Measurements from ENCODE around the gene CAMK1G.

Gene CAMK1G

DNA sequence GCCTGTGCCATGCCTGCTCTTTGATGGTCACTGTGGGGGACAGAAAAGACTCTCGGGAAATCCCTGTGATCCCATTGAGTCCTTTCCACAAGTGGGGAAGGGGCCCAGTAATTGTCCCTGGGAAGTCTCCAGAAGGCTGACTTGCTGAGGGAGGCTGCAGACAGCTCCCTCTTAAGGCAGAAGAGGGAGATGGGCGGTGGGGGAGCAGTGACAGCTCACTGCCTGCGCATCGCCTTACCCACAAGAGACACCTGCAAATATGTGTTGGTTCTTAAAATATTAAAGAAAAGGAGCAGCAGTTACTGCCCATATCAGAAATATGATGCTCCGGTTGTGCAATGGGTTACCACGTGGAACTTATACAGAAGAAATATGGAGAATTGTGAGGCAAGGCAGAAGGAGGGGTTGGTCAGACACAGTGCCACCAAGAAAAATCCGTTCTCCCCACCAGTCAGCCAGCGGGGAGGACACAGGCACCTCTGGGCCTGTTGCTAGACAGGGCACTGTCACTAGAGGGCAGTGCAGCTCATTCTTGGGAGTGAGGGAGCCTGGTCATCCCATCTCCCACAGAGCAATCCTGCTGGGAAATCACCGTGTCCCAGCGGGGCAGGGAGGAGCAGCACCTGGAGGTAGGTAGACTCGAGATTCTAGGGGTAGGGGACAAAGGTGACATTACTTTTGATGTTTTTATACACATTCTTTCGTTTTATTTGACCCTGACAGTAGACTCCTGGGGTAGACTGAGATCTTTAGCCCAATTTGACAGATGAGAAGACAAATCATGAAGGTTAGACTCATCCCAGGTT is 6.9 kb upstream of the CAMK1G start:
- no peak overlapping the region for H3K4me3 ChIP-seq
- TF ChIP-seq, protein P1, sequence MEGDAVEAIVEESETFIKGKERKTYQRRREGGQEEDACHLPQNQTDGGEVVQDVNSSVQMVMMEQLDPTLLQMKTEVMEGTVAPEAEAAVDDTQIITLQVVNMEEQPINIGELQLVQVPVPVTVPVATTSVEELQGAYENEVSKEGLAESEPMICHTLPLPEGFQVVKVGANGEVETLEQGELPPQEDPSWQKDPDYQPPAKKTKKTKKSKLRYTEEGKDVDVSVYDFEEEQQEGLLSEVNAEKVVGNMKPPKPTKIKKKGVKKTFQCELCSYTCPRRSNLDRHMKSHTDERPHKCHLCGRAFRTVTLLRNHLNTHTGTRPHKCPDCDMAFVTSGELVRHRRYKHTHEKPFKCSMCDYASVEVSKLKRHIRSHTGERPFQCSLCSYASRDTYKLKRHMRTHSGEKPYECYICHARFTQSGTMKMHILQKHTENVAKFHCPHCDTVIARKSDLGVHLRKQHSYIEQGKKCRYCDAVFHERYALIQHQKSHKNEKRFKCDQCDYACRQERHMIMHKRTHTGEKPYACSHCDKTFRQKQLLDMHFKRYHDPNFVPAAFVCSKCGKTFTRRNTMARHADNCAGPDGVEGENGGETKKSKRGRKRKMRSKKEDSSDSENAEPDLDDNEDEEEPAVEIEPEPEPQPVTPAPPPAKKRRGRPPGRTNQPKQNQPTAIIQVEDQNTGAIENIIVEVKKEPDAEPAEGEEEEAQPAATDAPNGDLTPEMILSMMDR (IDR thresholded peaks at IDR 0.05), result peak; percentile 85
- H3K27ac ChIP-seq, result no peak overlapping the region
- DNase-seq (ENCODE audit: low spot score), result no peak

DNA sequence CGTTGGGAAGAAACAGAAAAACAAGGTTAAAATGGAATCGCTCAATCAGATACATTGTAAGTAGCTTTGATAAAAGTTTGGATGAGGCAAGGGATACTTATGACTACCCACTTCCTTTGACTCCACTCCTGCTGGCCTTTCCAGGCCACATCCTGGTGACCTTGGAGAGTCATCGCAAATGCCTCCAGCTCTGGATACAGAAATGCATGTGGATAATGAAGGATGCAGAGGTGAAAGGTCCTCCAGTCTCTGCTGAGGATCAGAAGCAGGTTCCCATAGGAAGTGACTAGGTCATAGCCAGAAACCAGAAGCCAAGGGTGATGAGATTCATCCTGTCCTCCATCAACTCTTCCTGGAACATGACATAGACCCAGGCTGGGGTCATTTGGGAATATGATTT is 6.2 kb upstream of the CAMK1G start:
- Histone ChIP-seq H3K27ac (no peak overlapping the region), H3K4me3 (no peak overlapping the region)
- TF ChIP-seq, protein P1 (IDR thresholded peaks at IDR 0.05), result no peak
- DNase-seq (ENCODE audit: low spot score), result no peak

DNA sequence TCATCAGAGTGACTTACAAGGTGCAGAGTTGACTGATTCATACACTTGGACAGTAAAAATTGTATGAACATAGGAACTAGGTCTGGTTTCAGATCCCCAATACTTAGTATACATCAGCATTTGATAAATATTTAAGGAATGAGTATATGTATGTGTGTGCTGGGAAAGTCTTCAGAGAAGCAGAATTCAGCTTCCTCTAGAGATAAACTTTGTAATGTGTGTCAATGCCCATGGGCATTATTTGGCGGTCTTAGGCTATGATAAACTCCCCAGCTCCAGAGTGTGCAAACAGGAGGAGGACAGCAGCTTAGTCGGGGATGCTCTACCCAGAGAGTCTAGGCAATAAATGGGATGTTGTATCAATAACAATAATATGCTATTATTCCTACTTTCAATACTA is 2.9 kb upstream of the CAMK1G start:
- Histone ChIP-seq H3K27ac (no peak overlapping the region), H3K4me3 (no peak overlapping the region)
- DNase-seq (ENCODE audit: low spot score), result no peak
- TF ChIP-seq, protein P1 (IDR thresholded peaks at IDR 0.05), result no peak

DNA sequence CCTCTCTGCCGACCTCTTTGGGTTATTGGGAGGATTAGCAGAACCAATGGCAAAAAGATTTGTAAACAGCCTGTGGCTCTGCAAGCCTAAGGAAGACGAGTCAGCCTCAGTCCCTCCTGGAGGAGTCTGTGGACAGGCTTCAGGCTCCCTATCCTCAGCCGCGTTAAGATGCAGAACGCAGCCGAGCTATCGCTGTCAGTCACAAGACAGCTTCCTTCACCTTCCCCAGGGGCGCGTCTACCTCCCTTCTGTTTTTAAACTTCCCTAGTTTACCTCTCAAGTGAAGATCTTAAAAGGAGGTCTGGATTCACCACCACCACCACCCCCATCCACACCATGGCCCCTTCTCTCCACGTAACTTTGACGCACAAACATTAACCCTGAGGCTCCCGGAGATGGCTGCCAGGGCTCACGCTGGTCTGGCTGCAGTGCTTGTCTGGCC is 738 bp downstream of the CAMK1G start:
- Histone ChIP-seq H3K27ac (no peak overlapping the region), H3K4me3 (no peak overlapping the region)
- no peak for DNase-seq (ENCODE audit: low spot score)

DNA sequence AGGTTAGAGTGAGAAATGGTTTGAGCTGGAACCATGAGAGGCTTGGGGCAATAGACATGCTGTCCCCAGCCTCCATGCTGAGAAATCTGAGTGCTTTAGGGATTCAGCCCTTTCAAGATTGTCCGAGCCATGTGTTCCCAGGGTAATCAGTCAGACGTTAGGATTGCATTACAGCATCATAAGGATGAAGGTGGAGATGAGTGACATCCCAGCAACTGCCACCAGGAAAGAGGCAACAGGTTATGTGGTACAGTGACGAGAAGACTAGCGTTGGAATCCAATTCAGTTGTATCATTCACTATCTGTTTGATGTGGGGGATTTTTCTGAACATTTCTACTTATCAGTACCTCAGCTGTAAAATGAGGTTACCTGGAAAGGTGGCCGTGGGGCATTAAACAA is 1.7 kb downstream of the CAMK1G start:
- Histone ChIP-seq H3K27ac (no peak overlapping the region), H3K4me3 (peak overlapping the region; percentile 46)
- DNase-seq (ENCODE audit: low spot score), result no peak
- TF ChIP-seq, protein P1 (IDR thresholded peaks at IDR 0.05), result no peak

More for the DNA sequence above, 738 bp downstream of the CAMK1G start:
- TF ChIP-seq, protein P1 (IDR thresholded peaks at IDR 0.05), result no peak

DNA sequence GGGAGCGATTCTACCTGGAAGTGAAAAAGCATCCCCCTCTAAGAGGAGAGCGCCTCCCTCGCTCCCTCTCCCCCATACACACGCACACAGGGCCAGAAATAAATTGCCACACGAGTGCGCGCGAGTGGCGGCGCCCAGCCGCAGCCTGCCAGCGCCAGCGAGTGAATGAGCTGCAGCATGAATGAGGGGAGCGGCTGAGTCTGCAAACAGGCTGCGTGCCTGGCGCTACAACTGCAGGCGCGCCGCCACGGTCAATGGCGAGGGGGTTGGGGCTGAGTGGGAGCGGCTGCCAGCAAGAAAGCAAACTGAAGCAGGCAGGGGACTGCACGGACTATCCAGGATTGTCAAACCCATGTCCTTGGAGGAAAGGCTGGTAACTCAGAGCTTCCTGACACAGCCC is 2.2 kb downstream of the CAMK1G start:
- TF ChIP-seq, protein P1 (IDR thresholded peaks at IDR 0.05), result no peak
- Histone ChIP-seq H3K4me3 (peak overlapping the region; percentile 46), H3K27ac (no peak overlapping the region)
- no peak for DNase-seq (ENCODE audit: low spot score)

DNA sequence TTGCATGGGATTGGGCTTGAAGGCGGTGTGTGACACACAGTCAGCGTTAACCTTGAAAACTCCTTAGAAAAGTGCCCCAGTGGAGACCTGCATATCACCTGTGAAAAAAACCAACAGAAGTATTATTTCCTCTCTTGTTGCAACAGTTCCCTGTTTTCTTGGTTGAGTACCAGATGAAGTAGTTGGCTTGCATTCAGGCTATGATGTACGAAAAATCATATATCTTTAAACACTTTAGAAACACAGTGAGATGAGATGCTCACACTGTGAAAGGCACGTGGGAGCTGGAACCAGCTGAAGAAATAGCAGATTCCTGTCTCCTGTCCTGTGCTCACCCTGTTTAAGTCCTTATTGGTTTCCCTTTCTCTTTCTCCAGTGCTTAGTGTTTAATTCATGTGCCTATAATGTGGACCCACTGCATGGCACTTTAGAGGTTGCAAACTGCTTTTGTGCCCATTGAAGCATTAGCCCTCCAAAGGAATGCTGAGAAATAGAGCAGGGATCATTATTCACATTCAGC is 2.8 kb downstream of the CAMK1G start:
- no peak for DNase-seq (ENCODE audit: low spot score)
- H3K4me3 ChIP-seq, result no peak overlapping the region
- TF ChIP-seq, protein P1 (IDR thresholded peaks at IDR 0.05), result no peak
- no peak overlapping the region for H3K27ac ChIP-seq

Data from coronary artery (tissue), 2 donors.